Endothelial cell of umbilical vein (primary cell): ENCODE data around the gene AZI2. TPM values are rescaled to one million over a fixed set of nuclear protein-coding genes. Genes with fewer than 3 reads are reported as not detected.
A peak's percentile ranks its signal among the peaks of the same experiment; 100 is the strongest.

Source experiments
- BruUV-seq: library from RNA; stranded (reverse); fragments of 400-500 nt; replicated peaks from 2 replicates; lab custom pipeline; 2021; lab: Mats Ljungman, UMichigan
- CTCF ChIA-PET: fragments of 300-600, 350-600 bp; sonication (Branson Sonifier 250); formaldehyde crosslinking; loops from one replicate; lab custom pipeline; 2021; ENCODE audit warnings: antibody characterized with exemption, inconsistent platforms; lab: Charles Lee
- POLR2A ChIA-PET: fragments of 300-600, 350-600 bp; sonication (Branson Sonifier 250); formaldehyde crosslinking; loops from one replicate; lab custom pipeline; 2021; ENCODE audit warnings: antibody characterized with exemption, inconsistent platforms; lab: Charles Lee
- DNase-seq: peaks from one replicate; pipeline ENCODE4 v3.0.0-alpha.2; 2011; ENCODE audit warnings: low read depth, low spot score
- FAIRE-seq: peaks from 2 replicates; lab custom pipeline; 2011; peaks lifted over from hg19 to GRCh38; lab: Jason Lieb, UNC
- H2AFZ ChIP-seq: 2 replicates; pipeline ENCODE4 v1.6.0; 2012; ENCODE audit warnings: low read depth, low read length, control low read depth, inconsistent platforms
- H3K27ac ChIP-seq: 2 replicates; pipeline ENCODE4 v1.5.1; 2011; ENCODE audit warnings: low read depth, mild to moderate bottlenecking, control low read depth, low read length, moderate library complexity; ENCODE audit not compliant: insufficient read depth
- H3K27me3 ChIP-seq, 2 experiments: 2 replicates each; pipeline versions ENCODE4 v1.6.0 to v1.6.1; 2011; ENCODE audit warnings: low read length in 2 of 2, mixed read lengths in 1 of 2; ENCODE audit not compliant: control insufficient read depth in 2 of 2, insufficient read depth in 2 of 2
- H3K36me3 ChIP-seq, 2 experiments: 2 replicates in 1 of 2; 3 replicates in 1 of 2; pipeline ENCODE4 v1.5.1; 2011; ENCODE audit warnings: low read length in 2 of 2, mild to moderate bottlenecking in 1 of 2, moderate library complexity in 1 of 2; ENCODE audit not compliant: control insufficient read depth in 2 of 2, insufficient read depth in 2 of 2; ENCODE audit errors: extremely low read depth in 1 of 2
- H3K4me1 ChIP-seq: 3 replicates; pipeline ENCODE4 v1.5.1; 2011; ENCODE audit warnings: mild to moderate bottlenecking, low read length; ENCODE audit not compliant: control insufficient read depth, insufficient read depth; ENCODE audit errors: extremely low read depth
- H3K4me2 ChIP-seq: 2 replicates; pipeline ENCODE4 v1.6.1; 2011; ENCODE audit warnings: low read length, control low read depth, mixed read lengths; ENCODE audit not compliant: insufficient read depth
- H3K4me3 ChIP-seq, 3 experiments: fragments of 200-600 bp in 1 of 3; sonication (generic), shearing (Covaris generic) in 1 of 3; replicated peaks in 1 of 3; 2 replicates each; pipeline ENCODE4 v1.5.1; 2011 to 2016; ENCODE audit warnings: control low read depth in 3 of 3, low read length in 3 of 3, mild to moderate bottlenecking in 2 of 3, inconsistent platforms in 1 of 3, low read depth in 1 of 3, moderate library complexity in 1 of 3; ENCODE audit not compliant: insufficient read depth in 1 of 3
- H3K79me2 ChIP-seq: 2 replicates; pipeline ENCODE4 v1.6.0; 2012; ENCODE audit warnings: low read length, inconsistent platforms; ENCODE audit not compliant: control insufficient read depth, insufficient read depth
- H3K9ac ChIP-seq: replicated peaks from 2 replicates; pipeline ENCODE3; 2011; ENCODE audit warnings: low read length, control low read depth; ENCODE audit not compliant: insufficient read depth; ENCODE audit errors: extremely low read depth
- H3K9me1 ChIP-seq: replicated peaks from 3 replicates; pipeline ENCODE4 v1.6.0; 2011; ENCODE audit warnings: mild to moderate bottlenecking, low read length; ENCODE audit not compliant: control insufficient read depth, insufficient read depth; ENCODE audit errors: extremely low read depth
- H3K9me3 ChIP-seq: replicated peaks from 2 replicates; pipeline ENCODE4 v1.5.1; 2012; ENCODE audit warnings: low read length, inconsistent platforms; ENCODE audit not compliant: control insufficient read depth, insufficient read depth
- H4K20me1 ChIP-seq: replicated peaks from 2 replicates; pipeline ENCODE3; 2011; ENCODE audit warnings: mild to moderate bottlenecking, low read length; ENCODE audit not compliant: control insufficient read depth, insufficient read depth; ENCODE audit errors: extremely low read depth
- CTCF ChIP-seq, 2 donors: IDR thresholded peaks; 1 replicate in 1 of 2; 2 replicates in 1 of 2; pipeline ENCODE4 v1.5.1; 2011; ENCODE audit warnings: low read length in 2 of 2, mild to moderate bottlenecking in 2 of 2, moderate library complexity in 2 of 2, control low read depth in 1 of 2, inconsistent platforms in 1 of 2, low read depth in 1 of 2; ENCODE audit not compliant: insufficient read depth in 1 of 2; ENCODE audit errors: extremely low read depth in 1 of 2
- EZH2 ChIP-seq: IDR thresholded peaks from 2 replicates; pipeline ENCODE4 v1.6.1; 2012; ENCODE audit warnings: borderline replicate concordance, low read depth, mild to moderate bottlenecking, moderate library complexity, low read length, inconsistent platforms; ENCODE audit not compliant: severe bottlenecking
- FOS ChIP-seq: IDR thresholded peaks from 2 replicates; pipeline ENCODE4 v1.6.1; 2011; ENCODE audit warnings: mild to moderate bottlenecking, low read length, moderate library complexity, borderline replicate concordance; ENCODE audit not compliant: insufficient read depth
- GATA2 ChIP-seq: IDR thresholded peaks from 2 replicates; pipeline ENCODE4 v1.7.0; 2011; ENCODE audit warnings: low read depth, mild to moderate bottlenecking, moderate library complexity, mixed read lengths, low read length; ENCODE audit not compliant: insufficient read length, insufficient read depth
- JUN ChIP-seq: IDR thresholded peaks from 2 replicates; pipeline ENCODE4 v1.6.1; 2011; ENCODE audit warnings: borderline replicate concordance, low read depth; ENCODE audit not compliant: insufficient read length, insufficient read depth
- MAX ChIP-seq: IDR thresholded peaks from 2 replicates; pipeline ENCODE4 v1.6.1; 2011; ENCODE audit not compliant: insufficient read depth, insufficient read length
- MYC ChIP-seq: IDR thresholded peaks from one replicate; pipeline ENCODE4 v1.6.1; 2011; ENCODE audit warnings: mild to moderate bottlenecking, low read depth, low read length
- POLR2A ChIP-seq: IDR thresholded peaks from 2 replicates; pipeline ENCODE4 v1.6.1; 2012; ENCODE audit warnings: low read depth, mild to moderate bottlenecking, control low read depth, low read length
- POLR2AphosphoS5 ChIP-seq: IDR thresholded peaks from 2 replicates; pipeline ENCODE4 v1.6.1; 2012; ENCODE audit warnings: low read depth, mild to moderate bottlenecking, control low read depth, low read length, moderate library complexity; ENCODE audit not compliant: insufficient read depth
- dilution Hi-C: fragments of 300-500 bp; cut with MboI; formaldehyde crosslinking; loops from one replicate; pipeline ENCODE4 v1.15.0; 2019; ENCODE audit warnings: low sequenced_read_pairs; ENCODE audit not compliant: extremely low pct_ligation_motif_present
- intact Hi-C: fragments of 100-400 bp; cut with micrococcal nuclease; formaldehyde crosslinking; loops from one replicate; pipeline ENCODE4 v1.10.0; 2022
- polyA plus RNA-seq, 4 experiments: library from polyadenylated mRNA; depleted of rRNA in 3 of 4; stranded (reverse) in 3 of 4; unstranded in 1 of 4; fragments of >200 nt; gene quantifications; 2 replicates each; pipeline versions ENCODE4 v1.2.1 to v1.2.3, GENCODE V29; 2011 to 2012; ENCODE audit warnings: missing spikeins in 1 of 4
- total RNA-seq: library from RNA; stranded (reverse); gene quantifications from 2 replicates; pipeline ENCODE4 v1.2.3, GENCODE V29; 2021

The AZI2 gene
- total and polyA plus RNA-seq, 2 donors (not counting 3 experiments of a cell fraction or from before 2014, with no cell fraction given) = 17.4 to 39.5 TPM

DNA sequence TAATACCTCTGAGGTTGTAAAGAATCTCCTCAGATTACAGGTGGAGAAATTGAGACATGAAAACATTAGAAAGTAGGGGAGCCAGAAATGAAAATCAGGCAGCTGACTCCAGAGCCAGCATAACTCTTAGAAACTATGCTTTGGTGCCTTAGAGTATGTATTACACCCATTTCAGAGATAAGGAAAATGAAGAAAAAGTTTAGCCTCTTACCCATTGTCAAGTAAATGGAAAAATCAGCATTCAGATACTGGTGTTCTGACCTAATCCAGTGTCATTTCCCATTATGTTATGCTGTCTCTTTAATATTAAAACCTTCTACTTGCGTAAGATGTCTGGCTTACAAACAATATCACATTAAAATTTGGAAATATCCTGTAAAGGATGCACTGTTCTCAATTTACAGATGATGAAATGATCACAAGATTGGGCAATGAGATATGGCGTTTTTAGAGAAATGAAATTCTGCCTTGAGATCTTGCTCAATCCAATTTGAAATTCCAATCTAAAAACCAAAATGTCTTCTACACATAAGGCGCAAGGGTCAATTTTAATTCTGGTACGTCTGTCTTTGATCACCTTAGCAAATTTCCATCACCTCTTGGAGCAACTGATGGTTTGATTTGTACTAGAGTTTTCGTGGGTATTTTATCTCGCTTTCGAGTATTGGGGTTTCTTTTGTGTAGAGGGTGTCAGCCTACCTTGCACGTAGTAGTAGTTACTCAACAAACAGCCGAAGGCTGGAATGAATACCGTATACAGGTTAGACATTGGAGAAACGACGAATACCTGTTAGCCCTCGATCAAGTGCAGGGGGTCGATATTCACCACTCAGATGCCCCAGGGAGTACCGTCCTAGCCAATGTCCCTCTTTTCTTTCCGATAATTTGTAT is 1.0 kb downstream of the AZI2 start:
- H3K9me1 ChIP-seq = no peaks in the 10 kb centered on the region
- peaks cover 33% of the 10 kb centered on the region for H3K79me2 ChIP-seq
- H3K36me3 ChIP-seq = no peaks in the 10 kb centered on the region
- peaks cover 16% of the 10 kb centered on the region for H3K4me1 ChIP-seq
- peak overlapping the region; percentile 98 for H3K27ac ChIP-seq
- ChIA-PET CTCF (interaction anchor here (1.0 to 2.2 kb wide), 3 partner anchors 19 to 636 kb away, joined by 4 to 13 read pairs (median 13); no protein-coding TSS in a partner anchor), POLR2A (no interaction called here)
- H3K4me2 ChIP-seq = peak overlapping the region; percentile 96
- DNase-seq (no peak), FAIRE-seq (peak; percentile 46)
- dilution Hi-C loops = no loop called here
- TF ChIP-seq MYC (no peak), FOS (no peak), POLR2A (no peak), GATA2 (no peak), CTCF (IDR thresholded peaks at IDR 0.05; ENCODE audit: extremely low read depth in 1 of 2, insufficient read depth in 1 of 2, low read depth in 1 of 2, low read length in 2 of 2) (no peak), POLR2AphosphoS5 (no peak), JUN (no peak), MAX (no peak), EZH2 (no peak)
- H3K9ac ChIP-seq = peak overlapping the region; percentile 98
- H3K27me3 ChIP-seq = no peaks in the 10 kb centered on the region
- H4K20me1 ChIP-seq = no peaks in the 10 kb centered on the region
- intact Hi-C loops = loop anchor here (2.0 to 10.0 kb wide), 3 partner anchors 719 to 893 kb away; no protein-coding TSS in a partner anchor
- H3K4me3 ChIP-seq = peak overlapping the region; percentile 59 to 86 (median 69)
- H3K9me3 ChIP-seq = no peaks in the 10 kb centered on the region
- H2AFZ ChIP-seq = peak overlapping the region; percentile 72
- BruUV-seq = TSS peak; percentile 46
